HEK293 (cell line): ENCODE results near the gene GBA2.

Experiments used
- CTCF ChIA-PET: fragments of 350-600 bp; formaldehyde crosslinking; extraction: SDS; loops from one replicate; lab custom pipeline; 2021; ENCODE audit warnings: antibody characterized with exemption; lab: Yijun Ruan, JAX
- POLR2A ChIA-PET: fragments of 300-600 bp; formaldehyde crosslinking; extraction: SDS; loops from one replicate; lab custom pipeline; 2020; ENCODE audit warnings: antibody characterized with exemption, inconsistent platforms; lab: Yijun Ruan, JAX
- H3K27ac ChIP-seq: fragments of 200-500 bp; sonication (Bioruptor generic); 2 replicates; pipeline ENCODE4 v1.5.1; 2014; ENCODE audit warnings: low read depth, low read length, control low read depth, inconsistent platforms; ENCODE audit errors: extremely low read depth
- H3K36me3 ChIP-seq, 2 experiments: fragments of 200-500 bp in 1 of 2; sonication (Bioruptor generic) in 1 of 2; 1 replicate in 1 of 2; 2 replicates in 1 of 2; pipeline ENCODE4 v1.5.1; 2014 to 2017; ENCODE audit warnings: inconsistent platforms in 2 of 2, low read length in 2 of 2; ENCODE audit not compliant: control insufficient read depth in 2 of 2, insufficient read depth in 1 of 2
- H3K4me1 ChIP-seq: fragments of 200-500 bp; sonication (Bioruptor generic); 2 replicates; pipeline ENCODE4 v1.5.1; 2014; ENCODE audit warnings: mild to moderate bottlenecking, low read length, inconsistent platforms; ENCODE audit not compliant: control insufficient read depth, insufficient read depth
- H3K4me3 ChIP-seq: 2 replicates; pipeline ENCODE4 v1.5.1; 2011; ENCODE audit warnings: low read depth, mild to moderate bottlenecking, control low read depth, low read length, moderate library complexity
- H3K9me3 ChIP-seq: fragments of 200-500 bp; sonication (Bioruptor generic); 2 replicates; pipeline ENCODE4 v1.5.1; 2014; ENCODE audit warnings: low read depth, low read length, inconsistent platforms; ENCODE audit not compliant: control insufficient read depth, insufficient read depth
- BCL11A ChIP-seq: fragments of 450-650 bp; formaldehyde crosslinking; IDR thresholded peaks from 2 replicates; pipeline ENCODE4 v1.5.1; 2016; ENCODE audit warnings: low read depth, missing biosample characterization, missing genetic modification characterization
- HOXC10 ChIP-seq: sonication (generic); formaldehyde crosslinking; IDR thresholded peaks from 2 replicates; pipeline ENCODE4 v1.8.1; 2023; ENCODE audit warnings: mild to moderate bottlenecking, missing genetic modification reagents
- YY1 ChIP-seq: fragments of 450-650 bp; formaldehyde crosslinking; IDR thresholded peaks from 2 replicates; pipeline ENCODE4 v1.5.1; 2018; ENCODE audit warnings: missing biosample characterization, missing genetic modification characterization
- ZNF114 ChIP-seq: fragments of 450-650 bp; formaldehyde crosslinking; IDR thresholded peaks from 2 replicates; pipeline ENCODE4 v1.5.0; 2017; ENCODE audit warnings: missing biosample characterization, missing genetic modification characterization
- ZNF138 ChIP-seq: fragments of 450-650 bp; formaldehyde crosslinking; IDR thresholded peaks from 2 replicates; pipeline ENCODE4 v1.5.1; 2016; ENCODE audit warnings: missing biosample characterization, missing genetic modification characterization, borderline replicate concordance
- ZNF157 ChIP-seq: fragments of 450-650 bp; formaldehyde crosslinking; IDR thresholded peaks from 2 replicates; pipeline ENCODE4 v1.5.1; 2016; ENCODE audit warnings: missing biosample characterization, missing genetic modification characterization
- ZNF169 ChIP-seq: fragments of 450-650 bp; formaldehyde crosslinking; IDR thresholded peaks from 2 replicates; pipeline ENCODE4 v1.5.1; 2016; ENCODE audit warnings: missing biosample characterization, missing genetic modification characterization
- ZNF19 ChIP-seq: fragments of 450-650 bp; formaldehyde crosslinking; IDR thresholded peaks from 2 replicates; pipeline ENCODE4; 2016; ENCODE audit warnings: missing biosample characterization, missing genetic modification characterization, low read depth
- ZNF292 ChIP-seq: fragments of 450-650 bp; formaldehyde crosslinking; IDR thresholded peaks from 2 replicates; pipeline ENCODE4 v1.5.1; 2016; ENCODE audit warnings: low read depth, missing biosample characterization, missing genetic modification characterization, borderline replicate concordance
- ZNF311 ChIP-seq: fragments of 450-650 bp; formaldehyde crosslinking; IDR thresholded peaks from 2 replicates; pipeline ENCODE4 v1.5.1; 2017; ENCODE audit warnings: missing biosample characterization, missing genetic modification characterization, borderline replicate concordance
- ZNF350 ChIP-seq: fragments of 450-650 bp; formaldehyde crosslinking; IDR thresholded peaks from 2 replicates; pipeline ENCODE4 v1.5.0; 2017; ENCODE audit warnings: missing biosample characterization, mild to moderate bottlenecking, missing genetic modification characterization
- ZNF416 ChIP-seq: fragments of 450-650 bp; formaldehyde crosslinking; IDR thresholded peaks from 2 replicates; pipeline ENCODE4 v1.5.1; 2016; ENCODE audit warnings: missing biosample characterization, missing genetic modification characterization
- ZNF560 ChIP-seq: fragments of 450-650 bp; formaldehyde crosslinking; IDR thresholded peaks from 2 replicates; pipeline ENCODE4 v1.5.1; 2017; ENCODE audit warnings: missing biosample characterization, missing genetic modification characterization, borderline replicate concordance
- ZNF621 ChIP-seq: fragments of 450-650 bp; formaldehyde crosslinking; IDR thresholded peaks from 2 replicates; pipeline ENCODE4 v1.5.1; 2017; ENCODE audit warnings: missing biosample characterization, missing genetic modification characterization
- ZNF837 ChIP-seq: fragments of 450-650 bp; formaldehyde crosslinking; IDR thresholded peaks from 2 replicates; pipeline ENCODE4 v1.5.1; 2016; ENCODE audit warnings: missing biosample characterization, missing genetic modification characterization
- ZSCAN18 ChIP-seq: fragments of 450-650 bp; formaldehyde crosslinking; IDR thresholded peaks from 2 replicates; pipeline ENCODE4 v1.5.1; 2016; ENCODE audit warnings: missing biosample characterization, missing genetic modification characterization
- TF ChIP-seq, protein P1 (sequence below): fragments of 450-650 bp; formaldehyde crosslinking; IDR thresholded peaks from 2 replicates; pipeline ENCODE4; 2016; ENCODE audit warnings: missing biosample characterization, missing genetic modification characterization
- TF ChIP-seq, protein P2 (sequence below): fragments of 450-650 bp; formaldehyde crosslinking; IDR thresholded peaks from 2 replicates; pipeline ENCODE4 v1.5.1; 2016; ENCODE audit warnings: missing biosample characterization, missing genetic modification characterization
- TF ChIP-seq, protein P3 (sequence below): fragments of 450-650 bp; formaldehyde crosslinking; IDR thresholded peaks from 2 replicates; pipeline ENCODE4 v1.5.1; 2016; ENCODE audit warnings: missing biosample characterization, missing genetic modification characterization
- TF ChIP-seq, protein P4 (sequence below): fragments of 450-650 bp; formaldehyde crosslinking; conservative IDR thresholded peaks from 2 replicates; pipeline ENCODE4 v1.5.1; 2016; ENCODE audit warnings: low read depth, missing biosample characterization, missing genetic modification characterization

The GBA2 gene

DNA sequence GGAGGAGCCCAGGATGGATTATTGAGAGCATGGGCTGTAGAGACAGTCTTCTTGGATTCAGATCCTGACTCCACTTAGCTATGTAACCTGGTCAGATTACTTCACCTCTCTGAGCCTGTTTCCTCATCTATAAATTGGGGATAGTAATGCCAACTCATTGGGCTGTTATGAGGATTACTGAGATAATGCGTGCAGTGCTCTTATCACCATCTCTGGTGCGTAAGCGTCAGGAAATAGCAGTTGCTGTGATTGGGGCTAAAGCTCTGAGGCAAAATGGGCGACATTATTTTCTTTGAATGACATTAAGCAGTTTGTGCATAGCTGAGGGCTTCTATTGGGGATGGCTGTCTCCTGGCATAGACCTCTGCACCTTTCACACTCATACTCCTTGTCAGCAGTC is 6.0 kb upstream of the GBA2 start:
- POLR2A ChIA-PET, result interaction anchor here (1.7 kb wide), 1 partner anchor 20 kb away, joined by 4 read pairs; no protein-coding TSS in a partner anchor
- Histone ChIP-seq H3K27ac (no peak overlapping the region), H3K4me3 (no peak overlapping the region), H3K36me3 (peaks cover 5 to 58% of the 10 kb centered on the region in 2 experiments; a peak in 1 of 3 replicates), H3K9me3 (no peaks in the 10 kb centered on the region), H3K4me1 (peaks cover 3% of the 10 kb centered on the region)
- CTCF ChIA-PET, result interaction anchor here (0.6 to 1.6 kb wide), 4 partner anchors 20 to 141 kb away, joined by 3 to 6 read pairs (median 4); no protein-coding TSS in a partner anchor
- TF ChIP-seq HOXC10 (CRISPR knock-in tag) (no peak), ZNF169 (tag by site-specific recombination) (no peak), ZNF560 (tag by site-specific recombination) (no peak), ZNF292 (tag by site-specific recombination) (no peak), ZNF311 (tag by site-specific recombination) (no peak), YY1 (no peak), ZNF138 (no peak), ZNF350 (tag by site-specific recombination) (no peak), ZNF837 (tag by site-specific recombination) (no peak), ZSCAN18 (no peak), ZNF416 (tag by site-specific recombination) (no peak), ZNF114 (no peak), BCL11A (no peak), ZNF19 (no peak), ZNF621 (no peak), ZNF157 (tag by site-specific recombination) (no peak)
- TF ChIP-seq, protein P1, sequence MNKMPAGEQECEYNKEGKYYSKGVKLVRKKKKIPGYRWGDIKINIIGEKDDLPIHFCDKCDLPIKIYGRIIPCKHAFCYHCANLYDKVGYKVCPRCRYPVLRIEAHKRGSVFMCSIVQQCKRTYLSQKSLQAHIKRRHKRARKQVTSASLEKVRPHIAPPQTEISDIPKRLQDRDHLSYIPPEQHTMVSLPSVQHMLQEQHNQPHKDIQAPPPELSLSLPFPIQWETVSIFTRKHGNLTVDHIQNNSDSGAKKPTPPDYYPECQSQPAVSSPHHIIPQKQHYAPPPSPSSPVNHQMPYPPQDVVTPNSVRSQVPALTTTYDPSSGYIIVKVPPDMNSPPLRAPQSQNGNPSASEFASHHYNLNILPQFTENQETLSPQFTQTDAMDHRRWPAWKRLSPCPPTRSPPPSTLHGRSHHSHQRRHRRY (tag by site-specific recombination), result no peak
- TF ChIP-seq, protein P2, sequence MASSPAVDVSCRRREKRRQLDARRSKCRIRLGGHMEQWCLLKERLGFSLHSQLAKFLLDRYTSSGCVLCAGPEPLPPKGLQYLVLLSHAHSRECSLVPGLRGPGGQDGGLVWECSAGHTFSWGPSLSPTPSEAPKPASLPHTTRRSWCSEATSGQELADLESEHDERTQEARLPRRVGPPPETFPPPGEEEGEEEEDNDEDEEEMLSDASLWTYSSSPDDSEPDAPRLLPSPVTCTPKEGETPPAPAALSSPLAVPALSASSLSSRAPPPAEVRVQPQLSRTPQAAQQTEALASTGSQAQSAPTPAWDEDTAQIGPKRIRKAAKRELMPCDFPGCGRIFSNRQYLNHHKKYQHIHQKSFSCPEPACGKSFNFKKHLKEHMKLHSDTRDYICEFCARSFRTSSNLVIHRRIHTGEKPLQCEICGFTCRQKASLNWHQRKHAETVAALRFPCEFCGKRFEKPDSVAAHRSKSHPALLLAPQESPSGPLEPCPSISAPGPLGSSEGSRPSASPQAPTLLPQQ, result no peak
- TF ChIP-seq, protein P3, sequence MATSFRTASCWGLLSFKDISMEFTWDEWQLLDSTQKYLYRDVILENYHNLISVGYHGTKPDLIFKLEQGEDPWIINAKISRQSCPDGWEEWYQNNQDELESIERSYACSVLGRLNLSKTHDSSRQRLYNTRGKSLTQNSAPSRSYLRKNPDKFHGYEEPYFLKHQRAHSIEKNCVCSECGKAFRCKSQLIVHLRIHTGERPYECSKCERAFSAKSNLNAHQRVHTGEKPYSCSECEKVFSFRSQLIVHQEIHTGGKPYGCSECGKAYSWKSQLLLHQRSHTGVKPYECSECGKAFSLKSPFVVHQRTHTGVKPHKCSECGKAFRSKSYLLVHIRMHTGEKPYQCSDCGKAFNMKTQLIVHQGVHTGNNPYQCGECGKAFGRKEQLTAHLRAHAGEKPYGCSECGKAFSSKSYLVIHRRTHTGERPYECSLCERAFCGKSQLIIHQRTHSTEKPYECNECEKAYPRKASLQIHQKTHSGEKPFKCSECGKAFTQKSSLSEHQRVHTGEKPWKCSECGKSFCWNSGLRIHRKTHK (tag by site-specific recombination), result no peak
- TF ChIP-seq, protein P4, sequence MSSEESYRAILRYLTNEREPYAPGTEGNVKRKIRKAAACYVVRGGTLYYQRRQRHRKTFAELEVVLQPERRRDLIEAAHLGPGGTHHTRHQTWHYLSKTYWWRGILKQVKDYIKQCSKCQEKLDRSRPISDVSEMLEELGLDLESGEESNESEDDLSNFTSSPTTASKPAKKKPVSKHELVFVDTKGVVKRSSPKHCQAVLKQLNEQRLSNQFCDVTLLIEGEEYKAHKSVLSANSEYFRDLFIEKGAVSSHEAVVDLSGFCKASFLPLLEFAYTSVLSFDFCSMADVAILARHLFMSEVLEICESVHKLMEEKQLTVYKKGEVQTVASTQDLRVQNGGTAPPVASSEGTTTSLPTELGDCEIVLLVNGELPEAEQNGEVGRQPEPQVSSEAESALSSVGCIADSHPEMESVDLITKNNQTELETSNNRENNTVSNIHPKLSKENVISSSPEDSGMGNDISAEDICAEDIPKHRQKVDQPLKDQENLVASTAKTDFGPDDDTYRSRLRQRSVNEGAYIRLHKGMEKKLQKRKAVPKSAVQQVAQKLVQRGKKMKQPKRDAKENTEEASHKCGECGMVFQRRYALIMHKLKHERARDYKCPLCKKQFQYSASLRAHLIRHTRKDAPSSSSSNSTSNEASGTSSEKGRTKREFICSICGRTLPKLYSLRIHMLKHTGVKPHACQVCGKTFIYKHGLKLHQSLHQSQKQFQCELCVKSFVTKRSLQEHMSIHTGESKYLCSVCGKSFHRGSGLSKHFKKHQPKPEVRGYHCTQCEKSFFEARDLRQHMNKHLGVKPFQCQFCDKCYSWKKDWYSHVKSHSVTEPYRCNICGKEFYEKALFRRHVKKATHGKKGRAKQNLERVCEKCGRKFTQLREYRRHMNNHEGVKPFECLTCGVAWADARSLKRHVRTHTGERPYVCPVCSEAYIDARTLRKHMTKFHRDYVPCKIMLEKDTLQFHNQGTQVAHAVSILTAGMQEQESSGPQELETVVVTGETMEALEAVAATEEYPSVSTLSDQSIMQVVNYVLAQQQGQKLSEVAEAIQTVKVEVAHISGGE (tag by site-specific recombination), result no peak
